AG09309 (cell line): ENCODE measurements around the gene ATP6AP1.

Experiments
- DNase-seq: peaks from one replicate; pipeline ENCODE4 v3.0.0-alpha.2; 2010; ENCODE audit warnings: low read depth
- H3K4me3 ChIP-seq: 2 replicates; pipeline ENCODE4 v1.5.1; 2011; ENCODE audit warnings: mild to moderate bottlenecking, low read depth, low read length, moderate library complexity; ENCODE audit not compliant: control insufficient read depth
- CTCF ChIP-seq: IDR thresholded peaks from 2 replicates; pipeline ENCODE4 v1.5.1; 2011; ENCODE audit warnings: mild to moderate bottlenecking, low read depth, low read length, inconsistent platforms; ENCODE audit not compliant: insufficient read depth, control insufficient read depth; ENCODE audit errors: missing control alignments

Gene ATP6AP1, protein sequence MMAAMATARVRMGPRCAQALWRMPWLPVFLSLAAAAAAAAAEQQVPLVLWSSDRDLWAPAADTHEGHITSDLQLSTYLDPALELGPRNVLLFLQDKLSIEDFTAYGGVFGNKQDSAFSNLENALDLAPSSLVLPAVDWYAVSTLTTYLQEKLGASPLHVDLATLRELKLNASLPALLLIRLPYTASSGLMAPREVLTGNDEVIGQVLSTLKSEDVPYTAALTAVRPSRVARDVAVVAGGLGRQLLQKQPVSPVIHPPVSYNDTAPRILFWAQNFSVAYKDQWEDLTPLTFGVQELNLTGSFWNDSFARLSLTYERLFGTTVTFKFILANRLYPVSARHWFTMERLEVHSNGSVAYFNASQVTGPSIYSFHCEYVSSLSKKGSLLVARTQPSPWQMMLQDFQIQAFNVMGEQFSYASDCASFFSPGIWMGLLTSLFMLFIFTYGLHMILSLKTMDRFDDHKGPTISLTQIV

GRCh38 chrX:154428176-154429171 lies at the start of gene ATP6AP1:
Gene ATP6AP1 (plus strand): TSS chrX:154428677. CDS start chrX:154428693, 16 bp downstream.
- peak within 1 kb of the TSS; percentile 67 for H3K4me3 ChIP-seq
- peak; percentile 78 for DNase-seq
- TF ChIP-seq CTCF = no peak

DNA sequence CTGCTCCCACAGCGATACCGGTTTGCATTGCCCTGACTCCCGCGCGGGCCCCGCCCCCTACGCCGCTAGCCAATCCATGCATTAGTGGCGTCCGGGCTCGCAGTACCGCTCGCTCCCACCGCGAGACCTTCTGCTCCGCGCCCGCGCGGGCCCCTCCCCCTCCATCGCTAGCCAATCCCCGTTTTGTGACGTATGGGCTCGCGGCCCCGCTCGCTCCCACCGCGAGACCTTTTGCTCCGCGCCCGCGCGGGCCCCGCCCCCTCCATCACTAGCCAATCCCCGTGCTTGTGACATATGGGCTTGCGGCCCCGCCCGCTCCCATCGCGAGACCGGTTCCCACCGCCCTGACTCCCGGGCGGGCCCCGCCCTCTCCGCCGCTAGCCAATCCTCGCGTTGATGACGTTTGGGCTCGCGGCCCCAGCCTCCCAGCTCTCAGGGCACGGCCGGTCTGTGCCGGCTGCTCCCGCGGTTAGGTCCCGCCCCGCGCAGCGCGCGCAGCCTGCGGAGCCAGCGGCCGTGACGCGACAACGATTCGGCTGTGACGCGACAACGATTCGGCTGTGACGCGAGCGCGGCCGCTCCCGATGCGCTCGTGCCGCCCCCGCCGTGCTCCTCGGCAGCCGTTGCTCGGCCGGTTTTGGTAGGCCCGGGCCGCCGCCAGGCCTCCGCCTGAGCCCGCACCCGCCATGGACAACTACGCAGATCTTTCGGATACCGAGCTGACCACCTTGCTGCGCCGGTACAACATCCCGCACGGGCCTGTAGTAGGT lies 49.5 kb upstream of the ATP6AP1 start, which contains the start of gene EMD:
TSS of gene EMD (plus strand) at position 497 of the 770 bp plus-strand sequence. CDS start at position 687, 190 bp downstream.
- no peak for TF ChIP-seq CTCF
- DNase-seq = peak; percentile 91
- H3K4me3 ChIP-seq = peak within 1 kb of the TSS; percentile 81

GRCh38 chrX:154379569-154379951 lies 48.9 kb upstream of the ATP6AP1 start:
- no peak for DNase-seq
- H3K4me3 ChIP-seq = peak overlapping the region; percentile 81
- no peak for TF ChIP-seq CTCF

DNA sequence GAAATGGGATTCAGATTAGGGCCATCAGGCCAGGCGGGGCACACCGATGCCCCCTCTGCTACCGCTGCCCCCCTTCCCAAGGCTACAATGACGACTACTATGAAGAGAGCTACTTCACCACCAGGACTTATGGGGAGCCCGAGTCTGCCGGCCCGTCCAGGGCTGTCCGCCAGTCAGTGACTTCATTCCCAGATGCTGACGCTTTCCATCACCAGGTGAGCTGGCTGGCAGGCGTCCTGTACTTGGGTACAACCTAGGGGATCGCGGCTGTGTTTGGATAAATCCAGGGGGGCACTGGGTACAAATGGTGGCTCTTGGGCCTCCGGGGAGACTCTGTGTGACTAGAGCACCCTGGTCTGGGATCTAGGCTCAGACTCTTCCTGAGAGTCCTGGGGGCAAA lies 48.3 kb upstream of the ATP6AP1 start:
- DNase-seq = no peak
- TF ChIP-seq CTCF = no peak
- H3K4me3 ChIP-seq = peak overlapping the region; percentile 81

- no peak for DNase-seq
- peak overlapping the region; percentile 81 for H3K4me3 ChIP-seq
- no peak for TF ChIP-seq CTCF
Observed at GRCh38 chrX:154380787-154381186, 47.7 kb upstream of the ATP6AP1 start.

GRCh38 chrX:154381271-154381670 lies 47.2 kb upstream of the ATP6AP1 start:
- no peak overlapping the region for H3K4me3 ChIP-seq
- no peak for DNase-seq
- TF ChIP-seq CTCF = no peak
